Right lobe of liver (tissue), 4 donors: Measurements from ENCODE around the gene SYCP2.
"Not testable (repeated sequence)": the region's sequence is repeated elsewhere in the genome, so short reads cannot be mapped to it uniquely, and the experiment has no call there.

Experiments used
- CTCF ChIP-seq, 4 donors: fragments of 200-600 bp in 3 of 4; fragments of 450-650 bp in 1 of 4; IDR thresholded peaks; one replicate each; pipeline versions ENCODE4 v1.5.1 to v1.8.0; 2016 to 2022; ENCODE audit warnings: antibody characterized with exemption in 4 of 4, mild to moderate bottlenecking in 2 of 4
- POLR2A ChIP-seq: fragments of 450-650 bp; IDR thresholded peaks from one replicate; pipeline ENCODE4 v1.6.1; 2017; ENCODE audit warnings: antibody characterized with exemption, mild to moderate bottlenecking
- donor health status: DM: no; HTN: no; CAD: no.
- donor health status: DM: no; HTN: no; CAD: no.
- donor health status: DM: no; HTN: yes; CAD: no.

GRCh38 chr20:59856941-59857340 is 76.5 kb downstream of the SYCP2 start:
- TF ChIP-seq CTCF (IDR thresholded peaks at IDR 0.05); POLR2A: not testable (repeated sequence)
